GM12874 (cell line): ENCODE results near the gene RAB6A.

Source experiments
- CTCF ChIP-seq: IDR thresholded peaks from 2 replicates; pipeline ENCODE4 v1.5.1; 2011; ENCODE audit warnings: low read depth, mild to moderate bottlenecking, control low read depth, low read length, moderate library complexity; ENCODE audit not compliant: insufficient read depth

The RAB6A gene

GRCh38 chr11:73648571-73649046 lies 112.3 kb downstream of the RAB6A start:
- TF ChIP-seq CTCF: no peak

DNA sequence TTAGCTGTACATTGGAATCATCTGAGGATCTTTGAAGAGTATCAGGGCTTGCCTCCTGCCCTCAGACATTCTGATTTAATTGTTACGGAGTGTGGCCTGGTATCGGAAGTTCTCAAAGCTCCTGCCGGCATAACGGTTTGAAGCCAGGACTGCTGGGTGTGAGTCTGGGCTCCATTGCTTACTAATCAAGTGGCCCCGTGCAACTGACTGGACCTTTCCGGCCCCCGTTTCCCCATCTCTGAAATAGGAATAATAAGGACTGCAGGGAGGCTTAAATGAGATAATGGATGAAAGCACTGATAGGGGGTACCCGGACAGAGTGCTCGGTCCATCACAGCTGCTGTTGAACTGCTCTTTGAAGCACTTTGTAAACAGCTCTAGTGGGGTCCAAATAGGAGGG lies 112.8 kb downstream of the RAB6A start:
- no peak for TF ChIP-seq CTCF

- TF ChIP-seq CTCF: no peak
These were observed 113.3 kb downstream of the RAB6A start for GRCh38 chr11:73647459-73648100.

DNA sequence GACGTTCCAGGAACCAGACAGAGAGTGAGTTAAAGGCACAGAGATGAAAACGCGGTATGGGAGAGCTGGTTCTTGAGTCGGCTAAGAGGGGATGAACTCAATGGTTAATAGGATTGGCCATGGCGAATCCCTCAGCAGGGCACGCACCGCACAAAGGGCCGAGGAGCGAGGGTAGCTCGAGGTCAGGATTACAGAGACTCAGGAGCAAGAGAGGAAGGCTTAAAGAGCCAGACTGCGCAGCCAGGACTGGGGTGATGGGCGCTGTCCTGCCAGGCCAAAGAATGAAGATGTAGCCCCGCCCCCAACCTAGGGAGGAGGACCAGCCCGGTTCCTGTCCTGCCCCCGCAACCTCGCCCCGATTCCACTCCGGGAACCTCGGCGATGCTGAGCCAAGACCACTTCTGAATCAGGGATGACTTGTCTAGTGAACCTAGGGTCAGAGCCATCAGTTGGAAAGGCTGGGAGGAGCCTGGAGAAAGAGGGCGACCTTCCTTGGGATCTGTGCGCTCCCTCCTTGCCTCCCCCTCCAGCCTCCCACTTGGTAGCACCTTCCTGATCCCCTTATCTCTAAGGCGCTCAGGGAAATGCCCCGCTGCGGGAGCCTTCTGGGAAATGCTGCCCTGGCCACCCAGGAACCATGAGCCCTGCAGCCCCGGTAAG lies 114.8 kb downstream of the RAB6A start, which contains the start of gene PLEKHB1:
TSS of gene PLEKHB1 (plus strand) at position 610 of the 660 bp plus-strand sequence. CDS start at position 638, 28 bp downstream.
- TF ChIP-seq CTCF: no peak

GRCh38 chr11:73645121-73645969 lies 115.5 kb downstream of the RAB6A start:
- TF ChIP-seq CTCF: no peak

DNA sequence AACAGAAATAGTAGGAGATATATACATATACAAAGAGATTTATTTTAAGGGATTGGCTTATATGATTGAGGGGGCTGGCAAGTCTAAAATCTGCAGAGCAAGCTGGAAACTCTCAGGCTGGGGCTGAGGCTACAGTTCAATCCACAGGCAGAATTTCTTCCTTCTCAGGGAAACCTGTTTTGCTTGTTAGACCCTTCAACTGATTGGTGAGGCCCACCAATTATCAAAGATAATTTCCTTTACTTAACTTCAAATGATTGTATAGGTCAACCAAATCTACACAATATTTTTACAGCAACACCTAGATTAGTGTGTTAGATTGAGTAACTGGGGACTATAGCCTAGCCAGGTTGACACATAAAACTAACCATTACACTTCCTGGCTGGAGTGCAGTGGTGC lies 119.2 kb downstream of the RAB6A start:
- no peak for TF ChIP-seq CTCF

DNA sequence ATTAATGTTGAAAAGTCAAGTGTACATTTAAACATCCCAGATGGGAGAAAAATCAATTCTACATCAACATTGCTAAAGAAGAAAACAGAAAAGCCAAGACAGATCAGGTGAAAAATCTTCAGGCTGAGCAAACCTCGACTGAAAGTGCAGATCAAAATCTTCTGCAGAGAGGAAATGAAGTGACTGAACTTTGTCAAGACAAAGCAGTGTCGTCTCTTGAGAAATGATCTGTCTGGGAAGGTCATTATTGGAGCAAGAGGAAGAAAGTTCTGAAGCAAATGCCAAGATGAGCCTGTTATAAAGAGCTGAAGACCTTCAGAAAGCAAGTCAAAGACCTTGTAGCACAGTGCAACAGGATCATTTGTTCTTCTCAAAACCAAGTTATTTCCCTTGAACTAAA lies 120.3 kb downstream of the RAB6A start:
- TF ChIP-seq CTCF: no peak
